Measurements from ENCODE around the gene TNF.

TNF gene

GRCh38 chr6:31531162-31531561 is 44.2 kb upstream of the TNF start:
- H3K9me3 ChIP-seq (ENCODE audit: insufficient read depth, low read length), result no peaks in the 10 kb centered on the region
- H3K4me3 ChIP-seq (ENCODE audit: insufficient read length, low read depth), result no peak overlapping the region
- TF ChIP-seq SUZ12 (IDR thresholded peaks at IDR 0.05; ENCODE audit: extremely low read depth, insufficient read depth, insufficient read length) (no peak), YY1 (IDR thresholded peaks at IDR 0.05; ENCODE audit: insufficient read depth, insufficient read length) (no peak), ZNF274 (IDR thresholded peaks at IDR 0.05; ENCODE audit: low read depth, low read length) (no peak)
- H3K36me3 ChIP-seq (ENCODE audit: insufficient read depth, insufficient read length, low read length), result peaks cover 67% of the 10 kb centered on the region
- no peaks in the 10 kb centered on the region for H3K27me3 ChIP-seq (ENCODE audit: insufficient read depth, insufficient read length)
- DNase-seq (ENCODE audit: low read depth, low spot score), result no peak
- H3K9ac ChIP-seq (ENCODE audit: insufficient read length, low read depth), result no peak overlapping the region
- peaks cover 3% of the 10 kb centered on the region for H3K4me1 ChIP-seq (ENCODE audit: insufficient read depth, insufficient read length)

- H3K9ac ChIP-seq (ENCODE audit: insufficient read length, low read depth), result no peak overlapping the region
- no peak for DNase-seq (ENCODE audit: low read depth, low spot score)
Observed at GRCh38 chr6:31531771-31532643, 43.4 kb upstream of the TNF start.

GRCh38 chr6:31532644-31533454 is 42.5 kb upstream of the TNF start:
- Histone ChIP-seq H3K4me3 (ENCODE audit: insufficient read length, low read depth) (no peak overlapping the region), H3K4me1 (ENCODE audit: insufficient read depth, insufficient read length) (peaks cover 3% of the 10 kb centered on the region), H3K27me3 (ENCODE audit: insufficient read depth, insufficient read length) (no peaks in the 10 kb centered on the region), H3K9me3 (ENCODE audit: insufficient read depth, low read length) (no peaks in the 10 kb centered on the region), H3K9ac (ENCODE audit: insufficient read length, low read depth) (no peak overlapping the region), H3K36me3 (ENCODE audit: insufficient read depth, insufficient read length, low read length) (peaks cover 84% of the 10 kb centered on the region)
- TF ChIP-seq YY1 (IDR thresholded peaks at IDR 0.05; ENCODE audit: insufficient read depth, insufficient read length), result no peak
- TF ChIP-seq SUZ12 (IDR thresholded peaks at IDR 0.05; ENCODE audit: extremely low read depth, insufficient read depth, insufficient read length), result no peak
- no peak for TF ChIP-seq ZNF274 (IDR thresholded peaks at IDR 0.05; ENCODE audit: low read depth, low read length)
- no peak for DNase-seq (ENCODE audit: low read depth, low spot score)

More at GRCh38 chr6:31531771-31532643, 43.4 kb upstream of the TNF start:
- H3K4me3 ChIP-seq (ENCODE audit: insufficient read length, low read depth), result no peak overlapping the region
- no peaks in the 10 kb centered on the region for H3K9me3 ChIP-seq (ENCODE audit: insufficient read depth, low read length)
- TF ChIP-seq ZNF274 (IDR thresholded peaks at IDR 0.05; ENCODE audit: low read depth, low read length), result no peak
- TF ChIP-seq YY1 (IDR thresholded peaks at IDR 0.05; ENCODE audit: insufficient read depth, insufficient read length), result no peak
- TF ChIP-seq SUZ12 (IDR thresholded peaks at IDR 0.05; ENCODE audit: extremely low read depth, insufficient read depth, insufficient read length), result no peak
- H3K36me3 ChIP-seq (ENCODE audit: insufficient read depth, insufficient read length, low read length), result peaks cover 75% of the 10 kb centered on the region
- H3K4me1 ChIP-seq (ENCODE audit: insufficient read depth, insufficient read length), result peaks cover 3% of the 10 kb centered on the region
- H3K27me3 ChIP-seq (ENCODE audit: insufficient read depth, insufficient read length), result no peaks in the 10 kb centered on the region

- peaks cover 88% of the 10 kb centered on the region for H3K36me3 ChIP-seq (ENCODE audit: insufficient read depth, insufficient read length, low read length)
- no peaks in the 10 kb centered on the region for H3K27me3 ChIP-seq (ENCODE audit: insufficient read depth, insufficient read length)
- no peak for DNase-seq (ENCODE audit: low read depth, low spot score)
- peaks cover 3% of the 10 kb centered on the region for H3K4me1 ChIP-seq (ENCODE audit: insufficient read depth, insufficient read length)
- H3K9ac ChIP-seq (ENCODE audit: insufficient read length, low read depth), result no peak overlapping the region
- H3K9me3 ChIP-seq (ENCODE audit: insufficient read depth, low read length), result no peaks in the 10 kb centered on the region
- no peak overlapping the region for H3K4me3 ChIP-seq (ENCODE audit: insufficient read length, low read depth)
- TF ChIP-seq SUZ12 (IDR thresholded peaks at IDR 0.05; ENCODE audit: extremely low read depth, insufficient read depth, insufficient read length) (no peak), ZNF274 (IDR thresholded peaks at IDR 0.05; ENCODE audit: low read depth, low read length) (no peak)
Observed at GRCh38 chr6:31533455-31533841, 41.9 kb upstream of the TNF start.

GRCh38 chr6:31534011-31534410 is 41.4 kb upstream of the TNF start:
- no peak for DNase-seq (ENCODE audit: low read depth, low spot score)
- peaks cover 94% of the 10 kb centered on the region for H3K36me3 ChIP-seq (ENCODE audit: insufficient read depth, insufficient read length, low read length)

GRCh38 chr6:31534521-31535040 is 40.8 kb upstream of the TNF start:
- peaks cover 96% of the 10 kb centered on the region for H3K36me3 ChIP-seq (ENCODE audit: insufficient read depth, insufficient read length, low read length)
- TF ChIP-seq ZNF274 (IDR thresholded peaks at IDR 0.05; ENCODE audit: low read depth, low read length) (no peak), SUZ12 (IDR thresholded peaks at IDR 0.05; ENCODE audit: extremely low read depth, insufficient read depth, insufficient read length) (no peak), YY1 (IDR thresholded peaks at IDR 0.05; ENCODE audit: insufficient read depth, insufficient read length) (no peak)
- no peak overlapping the region for H3K4me3 ChIP-seq (ENCODE audit: insufficient read length, low read depth)
- H3K9me3 ChIP-seq (ENCODE audit: insufficient read depth, low read length), result no peaks in the 10 kb centered on the region
- peaks cover 3% of the 10 kb centered on the region for H3K4me1 ChIP-seq (ENCODE audit: insufficient read depth, insufficient read length)
- no peaks in the 10 kb centered on the region for H3K27me3 ChIP-seq (ENCODE audit: insufficient read depth, insufficient read length)
- no peak overlapping the region for H3K9ac ChIP-seq (ENCODE audit: insufficient read length, low read depth)
- DNase-seq (ENCODE audit: low read depth, low spot score), result no peak

More at GRCh38 chr6:31534011-31534410, 41.4 kb upstream of the TNF start:
- no peak overlapping the region for H3K4me3 ChIP-seq (ENCODE audit: insufficient read length, low read depth)
- no peak overlapping the region for H3K9ac ChIP-seq (ENCODE audit: insufficient read length, low read depth)
- H3K4me1 ChIP-seq (ENCODE audit: insufficient read depth, insufficient read length), result peaks cover 3% of the 10 kb centered on the region
- H3K27me3 ChIP-seq (ENCODE audit: insufficient read depth, insufficient read length), result no peaks in the 10 kb centered on the region
- TF ChIP-seq SUZ12 (IDR thresholded peaks at IDR 0.05; ENCODE audit: extremely low read depth, insufficient read depth, insufficient read length) (no peak), ZNF274 (IDR thresholded peaks at IDR 0.05; ENCODE audit: low read depth, low read length) (no peak), YY1 (IDR thresholded peaks at IDR 0.05; ENCODE audit: insufficient read depth, insufficient read length) (no peak)
- H3K9me3 ChIP-seq (ENCODE audit: insufficient read depth, low read length), result no peaks in the 10 kb centered on the region
